ENCODE data around the gene MSI2.

The MSI2 gene

DNA sequence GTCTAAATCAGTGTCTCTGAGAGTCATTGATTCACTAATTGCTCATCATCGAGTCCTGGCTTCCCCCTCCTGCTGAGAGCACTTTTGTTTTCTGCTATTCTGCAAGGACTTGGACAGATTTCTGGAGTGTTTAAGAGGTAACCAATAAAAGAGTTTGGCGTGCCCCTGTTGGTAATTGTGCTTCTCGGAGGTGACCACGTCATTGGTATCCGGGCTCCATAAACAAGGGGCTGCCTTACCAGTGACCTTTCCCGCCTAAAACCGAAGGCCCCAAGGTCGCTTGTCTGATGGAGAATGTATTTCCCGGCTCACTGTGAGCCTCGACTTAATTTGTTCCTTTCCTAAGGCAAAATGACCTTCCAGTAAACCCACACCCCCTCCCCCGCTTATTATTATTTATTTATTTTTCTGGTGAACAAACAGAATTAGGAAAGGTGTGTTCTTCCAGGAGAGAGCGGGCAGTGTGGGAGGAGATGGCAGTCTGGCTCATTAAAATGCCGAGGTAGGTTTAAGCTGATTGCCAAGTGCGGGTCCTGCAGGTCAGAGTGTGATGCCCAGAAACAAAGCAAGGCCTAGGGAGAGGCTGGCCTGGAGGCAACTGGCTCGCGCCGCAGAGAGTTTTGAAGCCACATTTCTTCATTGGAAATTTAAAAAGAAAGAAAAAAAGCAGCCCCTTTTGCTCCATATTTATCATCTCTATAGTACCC is 30.2 kb downstream of the MSI2 start:
- H3K4me1 ChIP-seq: peaks cover 20% of the 10 kb centered on the region

DNA sequence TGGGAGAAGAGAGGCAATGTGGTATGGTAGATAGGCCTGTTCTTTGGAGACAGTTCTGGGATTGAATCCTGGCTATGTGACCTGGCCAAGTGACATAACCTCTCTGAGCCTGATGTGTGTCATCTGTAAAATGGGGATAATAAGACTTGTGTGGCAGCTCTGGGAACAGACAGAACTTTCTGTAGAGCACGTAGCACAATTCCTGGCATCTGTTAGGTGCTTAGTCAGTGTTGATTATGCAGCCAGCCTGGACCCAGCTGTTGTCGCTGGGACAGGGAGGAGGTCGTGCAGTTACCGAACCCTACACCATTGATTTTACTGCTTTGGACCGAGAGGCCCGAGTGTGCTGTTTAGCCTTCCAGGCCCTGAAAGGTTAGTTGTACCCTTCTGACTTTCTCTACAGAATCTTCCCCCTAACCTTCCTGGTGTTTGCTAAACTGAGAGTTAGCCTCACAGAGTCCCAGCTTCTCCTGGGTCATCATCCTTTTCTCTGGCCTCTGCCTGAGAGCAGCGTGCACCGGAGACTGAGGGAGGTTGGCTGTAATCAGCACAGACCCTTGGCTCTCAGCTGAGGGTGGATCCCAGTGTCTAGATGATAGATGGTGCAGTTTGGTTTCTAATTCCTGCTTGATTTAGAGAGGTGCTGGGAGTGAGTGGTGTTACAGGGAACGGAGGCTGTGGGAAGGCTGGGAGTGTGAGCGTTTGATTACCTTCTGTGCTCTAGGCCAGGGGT is 31.9 kb downstream of the MSI2 start:
- DNase-seq: no peak
- TF ChIP-seq, protein P1, sequence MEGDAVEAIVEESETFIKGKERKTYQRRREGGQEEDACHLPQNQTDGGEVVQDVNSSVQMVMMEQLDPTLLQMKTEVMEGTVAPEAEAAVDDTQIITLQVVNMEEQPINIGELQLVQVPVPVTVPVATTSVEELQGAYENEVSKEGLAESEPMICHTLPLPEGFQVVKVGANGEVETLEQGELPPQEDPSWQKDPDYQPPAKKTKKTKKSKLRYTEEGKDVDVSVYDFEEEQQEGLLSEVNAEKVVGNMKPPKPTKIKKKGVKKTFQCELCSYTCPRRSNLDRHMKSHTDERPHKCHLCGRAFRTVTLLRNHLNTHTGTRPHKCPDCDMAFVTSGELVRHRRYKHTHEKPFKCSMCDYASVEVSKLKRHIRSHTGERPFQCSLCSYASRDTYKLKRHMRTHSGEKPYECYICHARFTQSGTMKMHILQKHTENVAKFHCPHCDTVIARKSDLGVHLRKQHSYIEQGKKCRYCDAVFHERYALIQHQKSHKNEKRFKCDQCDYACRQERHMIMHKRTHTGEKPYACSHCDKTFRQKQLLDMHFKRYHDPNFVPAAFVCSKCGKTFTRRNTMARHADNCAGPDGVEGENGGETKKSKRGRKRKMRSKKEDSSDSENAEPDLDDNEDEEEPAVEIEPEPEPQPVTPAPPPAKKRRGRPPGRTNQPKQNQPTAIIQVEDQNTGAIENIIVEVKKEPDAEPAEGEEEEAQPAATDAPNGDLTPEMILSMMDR (IDR thresholded peaks at IDR 0.05; ENCODE audit: low read depth, low read length): no peak
- peaks cover 73% of the 10 kb centered on the region for H3K36me3 ChIP-seq

More for the DNA sequence above, 30.2 kb downstream of the MSI2 start:
- peaks cover 66% of the 10 kb centered on the region for H3K36me3 ChIP-seq
- DNase-seq: no peak
- no peaks in the 10 kb centered on the region for H3K27me3 ChIP-seq
- no peak overlapping the region for H3K4me3 ChIP-seq (ENCODE audit: low read depth, low read length)
- no peaks in the 10 kb centered on the region for H3K9me3 ChIP-seq
- TF ChIP-seq, protein P1 (IDR thresholded peaks at IDR 0.05; ENCODE audit: low read depth, low read length): no peak

DNA sequence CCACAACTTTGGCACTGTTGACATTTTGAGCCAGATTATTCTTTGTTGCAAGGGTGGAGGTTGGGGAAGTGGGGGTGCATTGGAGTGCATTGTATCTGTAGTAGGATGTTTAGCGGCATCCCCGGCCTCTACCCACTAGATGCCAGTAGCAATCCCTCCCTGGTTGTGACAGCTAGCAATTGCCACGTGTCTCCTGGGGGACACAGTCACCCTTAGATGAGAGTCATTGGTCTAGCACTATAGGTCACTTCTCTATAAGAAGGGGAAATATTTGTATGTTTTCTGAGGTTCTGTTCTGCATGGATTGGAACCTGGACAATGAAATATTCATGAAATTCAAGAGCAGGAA is 32.4 kb downstream of the MSI2 start:
- Histone ChIP-seq H3K4me3 (ENCODE audit: low read depth, low read length) (no peak overlapping the region), H3K36me3 (peaks cover 68% of the 10 kb centered on the region), H3K4me1 (peaks cover 12% of the 10 kb centered on the region; the same call in 1 of the 2 replicates), H3K27me3 (no peaks in the 10 kb centered on the region), H3K9me3 (no peaks in the 10 kb centered on the region)
- DNase-seq: no peak
- TF ChIP-seq, protein P1 (IDR thresholded peaks at IDR 0.05; ENCODE audit: low read depth, low read length): no peak

More for the DNA sequence above, 31.9 kb downstream of the MSI2 start:
- no peaks in the 10 kb centered on the region for H3K27me3 ChIP-seq
- no peaks in the 10 kb centered on the region for H3K9me3 ChIP-seq
- peaks cover 12% of the 10 kb centered on the region; the same call in 1 of the 2 replicates for H3K4me1 ChIP-seq
- H3K4me3 ChIP-seq (ENCODE audit: low read depth, low read length): no peak overlapping the region

DNA sequence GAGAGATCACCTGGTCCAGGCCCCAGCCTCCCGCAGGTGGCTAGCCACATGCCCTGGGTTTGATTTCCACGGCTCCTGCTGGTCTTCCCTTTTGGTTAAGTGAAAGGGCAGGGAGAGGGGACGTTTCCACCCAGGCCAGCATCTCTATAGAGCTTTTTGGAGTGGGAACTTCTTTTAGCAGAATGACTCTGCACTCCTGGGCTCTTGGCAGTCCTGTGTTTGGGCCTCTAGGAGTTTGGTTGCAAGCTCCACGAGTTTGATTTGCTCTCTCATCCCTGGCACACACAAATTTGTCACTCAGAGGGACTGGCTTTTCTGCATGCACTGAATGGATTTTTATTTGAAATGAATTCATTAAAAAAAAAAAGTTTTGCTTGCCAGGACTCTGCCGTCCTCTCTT is 32.8 kb downstream of the MSI2 start:
- peaks cover 16% of the 10 kb centered on the region; the same call in 1 of the 2 replicates for H3K4me1 ChIP-seq
- TF ChIP-seq, protein P1 (IDR thresholded peaks at IDR 0.05; ENCODE audit: low read depth, low read length): no peak
- DNase-seq: no peak
- no peaks in the 10 kb centered on the region for H3K9me3 ChIP-seq
- H3K27me3 ChIP-seq: no peaks in the 10 kb centered on the region
- peaks cover 66% of the 10 kb centered on the region for H3K36me3 ChIP-seq
- no peak overlapping the region for H3K4me3 ChIP-seq (ENCODE audit: low read depth, low read length)

DNA sequence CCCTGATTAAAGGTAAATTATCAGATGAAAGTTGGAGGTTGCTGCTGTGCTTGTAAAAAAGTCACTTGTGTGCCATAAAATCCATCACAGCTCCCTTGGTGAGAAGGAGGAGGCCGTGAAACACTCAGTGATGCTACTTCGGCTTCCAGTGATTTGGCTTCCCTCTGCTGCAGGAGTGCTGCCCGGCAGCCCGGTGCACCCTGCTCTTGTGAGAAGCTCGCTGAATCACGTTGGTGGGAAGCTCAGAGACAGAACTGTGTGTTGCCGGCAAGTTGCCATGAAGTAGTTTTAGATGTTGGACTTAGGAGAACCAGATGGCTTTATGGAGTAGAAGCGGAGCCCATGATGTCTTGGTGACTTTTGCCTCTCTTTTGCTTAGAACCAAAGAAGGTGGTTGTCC is 33.3 kb downstream of the MSI2 start:
- TF ChIP-seq, protein P1 (IDR thresholded peaks at IDR 0.05; ENCODE audit: low read depth, low read length): no peak
- H3K9me3 ChIP-seq: no peaks in the 10 kb centered on the region
- H3K36me3 ChIP-seq: peaks cover 69% of the 10 kb centered on the region
- H3K27me3 ChIP-seq: no peaks in the 10 kb centered on the region
- no peak overlapping the region for H3K4me3 ChIP-seq (ENCODE audit: low read depth, low read length)
- peaks cover 20% of the 10 kb centered on the region for H3K4me1 ChIP-seq
- DNase-seq: no peak

DNA sequence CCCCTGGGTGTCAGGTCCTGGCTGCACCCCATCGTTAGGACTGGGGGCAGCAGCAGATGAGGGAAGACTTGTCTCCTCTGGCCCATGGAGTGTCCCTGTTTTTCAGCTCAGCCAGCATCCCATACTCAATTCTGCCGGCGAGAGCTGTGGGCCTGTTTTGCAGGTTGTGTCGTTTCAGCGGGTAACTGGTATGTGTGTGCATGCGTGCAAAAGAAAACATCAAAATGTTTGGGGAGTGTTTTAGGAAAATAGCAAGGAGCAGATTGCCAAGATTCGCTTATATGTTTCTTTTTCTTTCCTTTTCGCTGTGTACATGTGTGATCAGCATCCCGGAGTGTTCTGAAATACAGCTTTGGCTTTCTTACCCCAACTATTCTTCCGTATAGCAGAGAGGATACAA is 34.7 kb downstream of the MSI2 start:
- TF ChIP-seq, protein P1 (IDR thresholded peaks at IDR 0.05; ENCODE audit: low read depth, low read length): no peak
- Histone ChIP-seq H3K4me3 (ENCODE audit: low read depth, low read length) (no peak overlapping the region), H3K36me3 (peaks cover 70% of the 10 kb centered on the region), H3K4me1 (peaks cover 31% of the 10 kb centered on the region), H3K27me3 (no peaks in the 10 kb centered on the region), H3K9me3 (no peaks in the 10 kb centered on the region)
- no peak for DNase-seq
